NCI-H82 treated with DMSO at 0.1 percent for 48 hours (cell line): ENCODE results near the gene ACOT13.
"Not testable (repeated sequence)": the region's sequence is repeated elsewhere in the genome, so short reads cannot be mapped to it uniquely, and the experiment has no call there.

ENCODE experiments used
- DNase-seq: peaks from one replicate; lab custom pipeline; 2025; ENCODE audit not compliant: unreplicated experiment; lab: John Stamatoyannopoulos, UW

ACOT13 gene

GRCh38 chr6:24661759-24662158 is 5.1 kb upstream of the ACOT13 start:
- DNase-seq: not testable (repeated sequence)

DNA sequence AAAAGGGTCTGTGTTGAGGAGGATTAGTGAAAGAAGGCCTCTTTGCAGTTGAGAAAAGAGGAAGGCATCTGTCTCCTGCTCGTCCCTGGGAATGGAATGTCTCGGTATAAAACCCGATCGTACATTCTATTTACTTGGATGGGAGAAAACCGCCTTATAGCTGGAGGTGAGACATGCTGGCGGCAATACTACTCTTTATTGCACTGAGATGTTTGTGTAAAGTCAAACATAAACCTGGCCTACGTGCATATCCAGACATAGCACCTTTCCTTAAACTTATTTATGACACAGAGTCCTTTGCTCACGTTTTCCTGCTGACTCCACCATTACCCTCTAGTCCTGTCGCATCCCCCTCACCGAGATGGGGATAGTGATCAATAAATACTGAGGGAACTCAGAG is 4.6 kb upstream of the ACOT13 start:
- DNase-seq: no peak

GRCh38 chr6:24663189-24663588 is 3.7 kb upstream of the ACOT13 start:
- DNase-seq: no peak

- DNase-seq: no peak
Measured at GRCh38 chr6:24664046-24664987, 2.6 kb upstream of the ACOT13 start.

DNA sequence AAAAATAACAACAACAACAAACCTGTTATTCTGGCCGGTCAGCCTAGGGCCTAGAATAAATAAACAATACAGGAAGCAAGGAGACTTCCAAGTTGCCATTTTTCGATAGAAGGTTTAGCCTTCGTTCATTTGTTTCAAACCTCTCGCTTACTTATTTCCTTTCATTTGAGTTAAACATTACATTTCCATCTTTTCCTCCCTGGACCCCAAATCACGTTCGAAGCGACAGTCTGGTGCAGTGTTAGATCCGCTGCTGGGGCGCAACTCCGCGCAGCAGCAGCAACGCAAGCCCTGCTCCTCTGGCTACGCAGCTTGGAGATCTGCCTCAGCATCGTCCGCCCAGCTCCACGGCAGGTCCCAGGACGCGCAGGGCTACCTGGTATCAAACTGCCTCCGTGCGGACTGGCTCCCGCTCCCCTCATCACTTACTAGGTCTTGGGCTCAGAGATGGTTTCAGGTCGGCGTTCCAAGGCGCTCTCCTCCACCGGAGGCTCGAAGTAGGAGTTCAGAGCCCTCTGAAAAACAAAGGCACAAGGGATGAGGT is 708 bp upstream of the ACOT13 start:
- DNase-seq: no peak

DNA sequence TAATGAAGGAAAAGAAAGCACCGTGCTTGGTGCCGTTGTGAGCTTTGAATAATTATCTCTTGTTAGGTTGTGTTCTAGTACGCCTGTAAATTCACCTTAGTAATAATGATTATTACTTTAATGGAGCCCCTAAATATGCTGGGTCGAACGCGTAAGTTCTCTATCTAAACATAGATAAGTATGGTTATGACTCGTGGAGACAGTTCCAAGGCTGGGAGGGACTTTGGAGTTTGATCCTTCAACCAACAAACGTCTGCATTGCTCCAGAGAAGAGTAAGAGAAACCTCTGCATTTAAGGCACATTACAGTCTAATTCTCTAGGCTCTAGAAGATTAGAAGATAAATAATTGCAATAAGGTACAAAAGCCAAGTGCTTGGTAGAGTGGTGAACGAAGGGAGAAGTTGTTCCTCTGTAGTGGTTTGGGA is 514 bp downstream of the ACOT13 start:
- no peak for DNase-seq

DNA sequence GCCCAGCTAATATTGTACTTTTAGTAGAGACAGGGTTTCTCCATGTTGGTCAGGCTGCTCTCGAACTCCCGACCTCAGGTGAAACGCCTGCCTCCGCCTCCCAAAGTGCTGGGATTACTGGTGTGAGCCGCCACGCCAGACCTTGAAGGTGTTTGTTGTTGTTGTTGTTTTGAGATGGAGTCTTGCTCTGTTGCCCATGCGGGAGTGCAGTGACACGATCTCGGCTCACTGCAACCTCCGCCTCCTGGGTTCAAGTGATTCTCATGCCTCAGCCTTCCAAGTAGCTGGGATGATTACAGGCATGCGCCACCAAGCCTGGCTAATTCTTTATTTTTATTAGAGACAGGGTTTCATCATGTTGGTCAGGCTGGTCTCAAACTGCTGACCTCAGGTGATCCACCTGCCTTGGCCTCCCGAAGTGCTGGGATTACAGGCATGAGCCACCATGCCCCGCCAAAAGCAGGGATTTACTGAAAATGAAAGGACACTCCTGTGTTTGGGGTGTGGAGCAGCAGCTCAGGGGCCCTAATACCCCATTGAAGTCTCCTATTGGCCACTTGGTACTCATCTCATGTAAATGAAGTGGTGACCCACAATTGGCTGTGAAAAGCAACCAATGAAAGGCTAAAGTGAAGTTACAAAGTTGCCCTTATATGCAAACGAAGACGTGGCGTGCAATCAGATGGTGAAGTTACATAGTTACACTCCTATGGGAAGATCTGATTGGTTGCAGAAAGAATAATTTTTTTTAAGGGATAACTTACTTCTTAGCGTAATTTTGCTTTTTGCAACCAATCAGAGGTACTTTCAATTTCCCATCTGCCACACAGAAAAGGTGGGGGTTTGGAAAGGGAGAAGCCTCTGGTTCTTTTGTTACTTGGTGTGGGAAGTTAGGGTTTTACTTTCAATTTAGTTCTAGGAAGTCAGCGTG is 1.5 kb downstream of the ACOT13 start:
- not testable (repeated sequence) for DNase-seq

DNA sequence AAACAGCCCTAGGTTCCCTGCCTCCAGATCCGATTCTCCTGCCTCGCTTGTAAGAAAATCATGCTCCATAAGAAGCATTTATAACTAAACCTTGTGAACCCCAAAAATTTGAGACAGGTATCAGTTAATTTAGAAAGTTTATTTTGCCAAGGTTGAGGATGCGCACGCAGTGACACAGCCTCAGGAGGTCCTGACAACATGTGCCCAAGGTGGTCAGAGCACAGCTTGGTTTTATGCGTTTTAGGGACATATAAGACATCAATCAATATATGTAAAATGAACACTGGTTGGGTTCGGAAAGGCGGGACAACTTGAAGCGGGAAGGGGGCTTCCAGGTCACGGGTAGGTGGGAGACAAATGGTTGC is 2.1 kb downstream of the ACOT13 start:
- no peak for DNase-seq

GRCh38 chr6:24670492-24670891 is 3.6 kb downstream of the ACOT13 start:
- DNase-seq: not testable (repeated sequence)

DNA sequence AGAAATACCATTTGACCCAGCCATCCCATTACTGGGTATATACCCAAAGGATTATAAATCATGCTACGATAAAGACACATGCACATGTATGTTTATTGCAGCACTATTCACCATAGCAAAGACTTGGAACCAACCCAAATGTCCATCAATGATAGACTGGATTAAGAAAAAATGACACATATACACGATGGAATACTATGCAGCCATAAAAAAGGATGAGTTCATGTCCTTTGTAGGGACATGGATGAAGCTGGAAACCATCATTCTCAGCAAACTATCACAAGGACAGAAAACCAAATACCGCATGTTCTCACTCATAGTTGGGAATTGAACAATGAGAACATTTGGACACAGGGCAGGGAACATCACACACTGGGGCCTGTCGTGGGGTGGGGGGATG is 4.2 kb downstream of the ACOT13 start:
- DNase-seq: not testable (repeated sequence)

DNA sequence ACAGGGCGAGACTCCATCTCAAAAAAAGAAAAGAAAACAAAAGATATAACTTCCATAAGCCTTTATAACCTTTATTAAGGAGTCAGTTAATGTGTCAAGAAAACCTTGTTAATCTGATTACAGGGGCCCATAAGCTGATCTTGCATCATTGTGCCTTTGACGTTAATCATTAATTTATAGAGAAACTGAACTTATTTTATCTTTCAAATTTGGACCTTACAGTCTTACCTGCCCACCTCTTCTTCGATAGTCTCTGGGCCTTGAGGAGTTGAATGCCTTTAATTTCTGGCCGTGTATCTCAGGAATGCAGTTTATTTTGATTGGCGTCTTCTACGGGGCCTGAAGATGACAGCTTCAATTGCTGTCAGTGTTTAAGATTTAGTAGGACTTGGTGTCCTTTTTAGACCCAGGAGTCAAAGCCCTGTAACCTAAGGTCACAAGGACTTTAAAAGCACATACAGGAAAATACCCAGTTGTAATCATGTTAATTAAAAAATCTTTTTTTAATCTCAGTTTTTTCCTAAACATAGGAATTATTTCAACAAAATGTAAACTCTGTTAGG is 5.8 kb downstream of the ACOT13 start:
- no peak for DNase-seq

DNA sequence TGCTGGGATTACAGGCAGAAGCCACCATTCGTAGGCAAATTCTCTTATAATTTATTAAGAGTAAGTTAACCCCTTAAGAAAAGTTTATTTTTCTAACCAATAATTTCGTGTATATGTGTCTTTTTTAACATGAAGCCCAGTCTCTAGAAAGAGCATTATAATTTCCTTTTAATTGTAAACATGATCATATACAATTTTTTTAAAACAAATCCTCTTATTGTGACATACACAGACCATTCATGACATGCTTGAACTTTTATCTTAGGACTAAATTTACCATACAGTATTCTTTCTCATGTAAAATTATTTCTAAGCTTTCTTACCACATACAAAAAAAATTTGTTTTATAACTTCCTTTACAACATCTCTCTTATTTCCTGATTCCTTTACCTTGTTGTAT is 6.7 kb downstream of the ACOT13 start:
- no peak for DNase-seq

- not testable (repeated sequence) for DNase-seq
Measured at GRCh38 chr6:24678792-24679352, 12.0 kb downstream of the ACOT13 start.

GRCh38 chr6:24680582-24680981 is 13.7 kb downstream of the ACOT13 start:
- DNase-seq: no peak

DNA sequence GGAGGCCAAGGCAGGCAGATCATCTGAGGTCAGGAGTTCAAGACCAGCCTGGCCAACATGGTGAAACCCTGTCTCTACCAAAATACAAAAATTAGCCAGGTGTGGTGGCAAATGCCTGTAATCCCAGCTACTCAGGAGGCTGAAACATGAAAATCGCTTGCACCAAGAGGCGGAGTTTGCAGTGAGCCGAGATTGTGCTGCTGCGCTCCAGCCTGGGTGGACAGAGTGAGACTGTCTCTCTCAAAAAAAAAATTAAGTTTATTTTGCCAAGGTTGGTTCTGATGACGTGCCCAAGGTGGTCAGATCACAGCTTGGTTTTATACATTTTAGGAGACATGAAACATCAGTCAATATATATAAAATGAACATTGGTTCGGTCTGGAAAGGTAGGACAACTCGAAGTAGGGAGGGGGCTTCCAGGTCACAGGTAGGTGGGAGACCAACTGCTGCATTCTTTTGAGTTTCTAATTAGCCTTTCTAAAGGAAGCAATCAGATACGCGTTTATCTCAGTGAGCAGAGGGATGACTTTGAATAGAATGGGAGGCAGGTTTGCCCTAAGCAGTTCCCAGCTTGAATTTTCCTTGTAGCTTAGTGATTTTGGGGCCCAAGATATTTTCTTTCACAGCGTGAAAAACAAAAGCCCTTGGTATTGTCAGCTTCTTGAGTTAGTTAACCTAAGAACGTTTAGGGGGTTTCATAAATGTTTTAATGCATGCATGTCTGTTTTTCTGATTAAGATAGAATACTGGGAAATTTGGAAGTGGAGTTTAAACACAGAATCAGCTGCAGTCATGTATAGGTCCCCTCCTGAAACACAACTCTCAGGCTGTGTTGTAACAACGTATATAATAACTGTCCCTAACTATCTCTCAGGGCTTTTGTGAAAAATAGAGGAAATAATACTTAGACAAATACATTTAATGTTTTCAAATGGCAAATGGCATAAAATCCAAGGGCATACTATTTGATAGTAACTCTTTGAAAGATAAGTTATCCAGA is 16.7 kb downstream of the ACOT13 start:
- no peak for DNase-seq

- DNase-seq: no peak
Measured at GRCh38 chr6:24686408-24686807, 19.5 kb downstream of the ACOT13 start.

DNA sequence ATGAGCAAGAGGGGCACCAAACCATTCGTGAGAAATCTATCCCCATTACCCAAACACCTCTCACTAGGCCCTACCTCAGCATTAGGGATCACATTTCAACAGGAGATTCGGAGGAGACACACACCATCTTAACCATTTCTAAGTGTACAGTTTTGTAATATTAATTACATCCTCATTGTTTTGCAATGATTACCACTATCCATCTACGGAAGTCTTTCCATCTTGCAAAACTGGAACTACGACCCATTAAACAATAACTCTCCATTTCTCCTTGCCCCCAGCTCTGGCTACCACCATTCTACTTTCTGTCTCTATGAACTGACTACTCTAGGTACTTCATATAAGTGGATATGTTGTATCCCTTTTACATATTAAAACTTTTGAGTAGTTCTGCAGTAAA is 20.1 kb downstream of the ACOT13 start:
- DNase-seq: no peak

DNA sequence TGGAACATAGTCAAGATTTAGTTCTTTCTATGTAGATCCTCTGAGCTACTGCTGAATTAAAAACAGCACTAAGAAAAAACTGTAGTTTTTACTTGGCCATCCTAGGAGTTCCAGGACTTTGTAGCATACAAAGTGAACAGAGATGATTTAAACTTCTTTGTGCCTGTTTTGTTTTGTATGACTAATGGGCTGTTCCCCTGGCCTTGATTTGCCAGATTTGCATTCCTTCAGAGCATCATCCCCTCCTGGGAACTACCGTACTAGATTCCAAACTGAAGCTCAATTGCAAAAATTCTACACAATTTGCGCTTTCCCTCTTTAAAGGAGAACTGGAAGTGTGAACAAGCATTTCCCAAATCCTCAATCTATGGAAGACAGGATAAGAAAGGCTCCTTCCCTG is 23.1 kb downstream of the ACOT13 start:
- DNase-seq: no peak

- DNase-seq: no peak
Measured at GRCh38 chr6:24690593-24690992, 23.7 kb downstream of the ACOT13 start.

DNA sequence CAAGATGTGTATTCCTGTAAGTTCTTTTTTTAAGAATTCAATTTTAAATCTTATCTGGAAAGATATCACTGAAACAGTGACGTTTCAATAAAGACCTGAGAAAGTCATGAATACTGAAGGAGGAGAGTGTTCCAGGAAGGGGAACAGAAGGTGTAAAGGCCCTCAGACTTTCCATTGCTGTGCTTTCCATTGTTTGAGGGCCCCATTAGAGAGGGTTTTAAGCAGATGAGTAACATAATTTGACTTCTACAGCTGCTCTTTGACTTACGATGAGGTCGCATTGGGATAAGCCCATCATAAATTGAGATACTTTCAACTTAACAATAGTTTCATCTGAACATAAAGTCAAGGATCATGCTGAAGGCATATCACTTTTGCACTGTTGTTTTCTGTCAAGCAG is 24.7 kb downstream of the ACOT13 start:
- DNase-seq: no peak
